Activated T-cell treated with anti-CD3 and anti-CD28 coated beads, Interleukin-2, amount 50 U/mL, for 72 hours (primary cell): ENCODE results near the gene FGB. TPM values are rescaled to one million over a fixed set of nuclear protein-coding genes. Genes with fewer than 3 reads are reported as not detected.

Source experiments
- ATAC-seq, 2 donors: fragments of 150-1000 bp; cut with Tn5 transposase; replicated peaks in 1 of 2; 2 replicates each; pipeline ENCODE4 v1.10.0; 2021; ENCODE audit warnings: moderate library complexity in 2 of 2, mild to moderate bottlenecking in 1 of 2
- DNase-seq, 2 donors: peaks; one replicate each; pipeline ENCODE4 v3.0.0; 2021 to 2022; ENCODE audit warnings: mixed read lengths in 1 of 2
- H3K27ac Mint-ChIP-seq: one replicate; pipeline ENCODE4 v1.8.0; 2022; ENCODE audit warnings: mild to moderate bottlenecking, moderate library complexity, mixed read lengths
- H3K27me3 Mint-ChIP-seq: one replicate; pipeline ENCODE4 v1.8.0; 2022; ENCODE audit warnings: low read depth, mixed read lengths
- H3K36me3 Mint-ChIP-seq, 2 donors: one replicate each; pipeline ENCODE4 v1.8.0; 2022; ENCODE audit warnings: mixed read lengths in 2 of 2, mild to moderate bottlenecking in 1 of 2; ENCODE audit not compliant: insufficient read depth in 2 of 2
- H3K4me1 Mint-ChIP-seq: one replicate; pipeline ENCODE4 v1.8.0; 2022; ENCODE audit warnings: low read depth, mixed read lengths
- H3K4me3 Mint-ChIP-seq, 2 donors: one replicate each; pipeline ENCODE4 v1.8.0; 2022; ENCODE audit warnings: mild to moderate bottlenecking in 2 of 2, mixed read lengths in 2 of 2, moderate library complexity in 2 of 2
- H3K9me3 Mint-ChIP-seq, 2 donors: one replicate each; pipeline ENCODE4 v1.8.0; 2022; ENCODE audit warnings: mixed read lengths in 2 of 2
- total RNA-seq, 2 donors: library from RNA; stranded (reverse); gene quantifications; one replicate each; pipeline ENCODE4 v1.2.3, GENCODE V29; 2022

The FGB gene
- total RNA-seq, 2 donors from 2014 or later, result not detected

DNA sequence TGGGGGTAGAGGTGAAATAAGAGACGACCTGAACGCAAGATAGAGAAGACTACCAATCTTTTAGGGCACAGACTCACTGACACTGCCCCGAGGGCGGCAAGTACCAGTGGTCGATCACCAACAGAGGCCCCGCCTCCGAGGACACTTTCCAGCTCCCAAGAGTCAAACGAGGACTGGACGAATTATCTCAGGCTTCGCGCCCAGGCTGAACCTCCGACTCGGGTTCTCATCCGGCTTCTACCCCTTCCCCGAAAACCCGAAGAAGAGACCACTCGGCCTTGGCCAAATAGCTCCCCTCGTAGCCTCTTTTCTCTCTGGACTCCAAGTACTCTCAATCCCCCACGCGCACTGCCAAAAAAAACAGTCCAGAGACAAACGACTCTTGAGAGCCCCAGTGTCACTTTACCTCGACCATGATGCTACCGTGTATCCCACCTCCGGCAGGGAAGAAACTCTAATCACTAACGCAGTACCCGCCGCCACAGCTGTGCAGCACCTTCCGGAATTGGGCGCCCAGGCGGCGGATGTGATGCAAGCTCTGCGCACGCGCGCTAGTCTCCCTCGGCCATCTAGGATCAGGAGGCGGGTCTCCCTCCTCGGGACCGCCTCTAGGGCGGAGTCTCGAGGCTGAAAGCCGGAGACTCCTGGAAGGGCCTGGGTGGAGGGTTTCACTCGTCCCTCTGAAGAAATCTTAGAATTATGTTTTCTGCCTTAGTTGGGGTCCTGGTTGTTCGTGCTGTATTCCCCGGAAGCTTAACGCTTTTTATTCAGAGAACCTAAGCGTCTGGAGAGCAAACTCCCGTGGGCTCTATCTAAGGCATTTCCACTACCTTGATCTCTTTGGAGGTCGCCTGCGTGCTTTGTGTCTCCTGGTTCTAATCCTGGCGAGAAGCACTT, 12.7 kb upstream of the FGB start, which contains the start of gene PLRG1:
TSS of gene PLRG1 (minus strand) at position 507 of the 897 bp plus-strand sequence. CDS start at position 415, 92 bp downstream.
- Mint-ChIP-seq H3K27ac (peak within 1 kb of the TSS; percentile 97), H3K27me3 (no peaks in the 10 kb centered on the region), H3K9me3 (no peaks in the 10 kb centered on the region), H3K36me3 (peaks cover 6 to 21% of the 10 kb centered on the region in 2 donors), H3K4me3 (peak within 1 kb of the TSS; percentile 97 to 100), H3K4me1 (peaks cover 23% of the 10 kb centered on the region)
- ATAC-seq (peak; percentile 99), DNase-seq (peak; percentile 96 to 98)

- peak; percentile 65 to 66 for DNase-seq
- peaks cover 6 to 14% of the 10 kb centered on the region in 2 donors for H3K36me3 Mint-ChIP-seq
- peaks cover 23% of the 10 kb centered on the region for H3K4me1 Mint-ChIP-seq
- H3K4me3 Mint-ChIP-seq, result no peak overlapping the region
- ATAC-seq, result peak; percentile 37 to 41
- no peaks in the 10 kb centered on the region for H3K27me3 Mint-ChIP-seq
- no peak overlapping the region for H3K27ac Mint-ChIP-seq
- H3K9me3 Mint-ChIP-seq, result no peaks in the 10 kb centered on the region
These were observed 10.7 kb upstream of the FGB start for GRCh38 chr4:154551872-154552686.

- DNase-seq (no peak), ATAC-seq (no peak)
- H3K27me3 Mint-ChIP-seq, result no peaks in the 10 kb centered on the region
- H3K27ac Mint-ChIP-seq, result no peak overlapping the region
- H3K4me3 Mint-ChIP-seq, result no peak overlapping the region
- no peaks in the 10 kb centered on the region for H3K36me3 Mint-ChIP-seq
- H3K4me1 Mint-ChIP-seq, result no peaks in the 10 kb centered on the region
- no peaks in the 10 kb centered on the region for H3K9me3 Mint-ChIP-seq
These were observed 3.7 kb upstream of the FGB start for GRCh38 chr4:154559141-154559493.

DNA sequence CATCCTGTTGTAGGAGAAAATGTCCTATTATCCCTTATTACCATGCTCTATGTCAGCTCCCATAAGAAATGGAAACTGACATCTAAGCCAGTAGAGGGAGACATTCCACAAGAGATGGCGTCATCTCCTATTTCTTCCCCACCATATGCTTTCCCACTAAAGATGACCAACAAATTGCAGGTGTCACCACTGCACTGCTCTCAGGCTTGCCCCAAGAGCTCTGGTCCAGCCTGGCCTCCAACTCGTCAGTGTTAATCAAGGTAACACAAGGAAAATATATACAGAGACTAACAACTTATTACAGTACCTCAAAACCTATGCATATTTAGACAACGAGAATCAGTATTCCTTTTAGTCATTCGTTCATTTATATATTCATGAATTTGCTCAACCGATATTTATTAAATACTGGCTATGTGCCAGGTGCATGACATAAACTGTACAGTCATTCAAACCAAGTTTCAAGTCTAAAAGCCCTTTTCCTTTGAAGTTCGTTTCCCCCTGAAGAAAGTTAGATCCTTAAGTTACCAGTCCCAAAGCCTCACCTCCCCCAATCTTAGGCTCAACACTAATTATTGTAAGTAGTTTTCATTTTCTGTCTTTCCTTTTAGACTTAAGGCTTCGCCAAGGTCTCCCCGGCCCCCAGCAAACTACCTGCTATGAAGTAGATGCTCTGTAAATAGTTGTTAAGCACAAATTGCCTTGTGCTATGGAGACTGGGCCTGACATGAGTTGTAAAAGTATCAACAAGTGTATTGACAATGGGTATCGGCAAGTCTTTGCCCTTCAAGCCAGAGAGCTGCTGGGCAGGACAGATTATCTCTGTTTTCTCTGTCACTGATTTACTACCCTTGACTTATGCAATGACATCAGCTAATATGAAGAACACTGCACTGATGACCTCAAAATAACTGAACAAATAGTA, 3.1 kb upstream of the FGB start:
- no peaks in the 10 kb centered on the region for H3K36me3 Mint-ChIP-seq
- peak; percentile 35 to 51 for ATAC-seq
- H3K9me3 Mint-ChIP-seq, result no peaks in the 10 kb centered on the region
- no peak overlapping the region for H3K4me3 Mint-ChIP-seq
- no peak for DNase-seq
- no peaks in the 10 kb centered on the region for H3K27me3 Mint-ChIP-seq
- no peaks in the 10 kb centered on the region for H3K4me1 Mint-ChIP-seq
- no peak overlapping the region for H3K27ac Mint-ChIP-seq

- Mint-ChIP-seq H3K27me3 (no peaks in the 10 kb centered on the region), H3K4me3 (no peak overlapping the region), H3K36me3 (no peaks in the 10 kb centered on the region), H3K4me1 (no peaks in the 10 kb centered on the region), H3K9me3 (no peaks in the 10 kb centered on the region), H3K27ac (no peak overlapping the region)
- peak in 1 of 2 donors; percentile 36 for ATAC-seq
- no peak for DNase-seq
These were observed 2.4 kb upstream of the FGB start for GRCh38 chr4:154560419-154560801.

- H3K27ac Mint-ChIP-seq, result no peak overlapping the region
- no peaks in the 10 kb centered on the region for H3K9me3 Mint-ChIP-seq
- H3K4me1 Mint-ChIP-seq, result no peaks in the 10 kb centered on the region
- peak in 1 of 2 donors; percentile 9 for ATAC-seq
- no peaks in the 10 kb centered on the region for H3K36me3 Mint-ChIP-seq
- no peak overlapping the region for H3K4me3 Mint-ChIP-seq
- DNase-seq, result no peak
- no peaks in the 10 kb centered on the region for H3K27me3 Mint-ChIP-seq
These were observed 2.0 kb upstream of the FGB start for GRCh38 chr4:154560824-154561231.

DNA sequence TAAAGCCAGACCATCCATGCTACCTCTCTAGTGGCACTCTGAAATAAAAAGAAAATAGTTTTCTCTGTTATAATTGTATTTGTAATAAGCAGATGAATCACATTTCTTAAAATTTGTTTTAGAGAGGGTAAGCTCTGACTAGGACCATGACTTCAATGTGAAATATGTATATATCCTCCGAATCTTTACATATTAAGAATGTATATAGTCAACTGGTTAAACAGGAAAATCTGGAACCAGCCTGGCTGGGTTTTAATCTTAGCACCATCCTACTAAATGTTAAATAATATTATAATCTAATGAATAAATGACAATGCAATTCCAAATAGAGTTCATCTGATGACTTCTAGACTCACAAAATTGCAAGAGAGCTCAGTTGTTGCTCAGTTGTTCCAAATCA, 1.5 kb downstream of the FGB start:
- ATAC-seq (no peak), DNase-seq (no peak)
- H3K9me3 Mint-ChIP-seq, result no peaks in the 10 kb centered on the region
- H3K36me3 Mint-ChIP-seq, result no peaks in the 10 kb centered on the region
- no peak overlapping the region for H3K4me3 Mint-ChIP-seq
- H3K27me3 Mint-ChIP-seq, result no peaks in the 10 kb centered on the region
- H3K4me1 Mint-ChIP-seq, result no peaks in the 10 kb centered on the region
- H3K27ac Mint-ChIP-seq, result no peak overlapping the region

- Mint-ChIP-seq H3K4me3 (no peak overlapping the region), H3K4me1 (no peaks in the 10 kb centered on the region), H3K36me3 (no peaks in the 10 kb centered on the region), H3K27ac (no peak overlapping the region), H3K9me3 (no peaks in the 10 kb centered on the region), H3K27me3 (peaks cover 5% of the 10 kb centered on the region)
- ATAC-seq, result no peak
- no peak for DNase-seq
These were observed 2.9 kb downstream of the FGB start for GRCh38 chr4:154565704-154566103.

DNA sequence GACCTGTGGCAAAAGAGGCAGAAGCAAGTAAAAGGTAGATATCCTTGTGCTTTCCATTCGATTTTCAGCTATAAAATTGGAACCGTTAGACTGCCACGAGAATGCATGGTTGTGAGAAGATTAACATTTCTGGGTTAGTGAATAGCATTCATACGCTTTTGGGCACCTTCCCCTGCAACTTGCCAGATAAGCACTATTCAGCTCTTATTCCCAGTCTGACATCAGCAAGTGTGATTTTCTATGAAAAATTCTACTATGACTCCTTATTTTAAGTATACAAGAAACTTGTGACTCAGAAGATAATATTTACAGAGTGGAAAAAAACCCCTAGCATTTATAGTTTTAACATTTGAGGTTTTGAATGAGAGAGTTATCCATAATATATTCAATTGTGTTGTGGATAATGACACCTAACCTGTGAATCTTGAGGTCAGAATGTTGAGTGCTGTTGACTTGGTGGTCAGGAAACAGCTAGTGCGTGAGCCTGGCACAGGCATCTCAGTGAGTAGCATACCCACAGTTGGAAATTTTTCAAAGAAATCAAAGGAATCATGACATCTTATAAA, 3.9 kb downstream of the FGB start:
- ATAC-seq (no peak), DNase-seq (no peak)
- peaks cover 5% of the 10 kb centered on the region for H3K27me3 Mint-ChIP-seq
- H3K27ac Mint-ChIP-seq, result no peak overlapping the region
- H3K36me3 Mint-ChIP-seq, result no peaks in the 10 kb centered on the region
- no peak overlapping the region for H3K4me3 Mint-ChIP-seq
- no peaks in the 10 kb centered on the region for H3K4me1 Mint-ChIP-seq
- no peaks in the 10 kb centered on the region for H3K9me3 Mint-ChIP-seq

DNA sequence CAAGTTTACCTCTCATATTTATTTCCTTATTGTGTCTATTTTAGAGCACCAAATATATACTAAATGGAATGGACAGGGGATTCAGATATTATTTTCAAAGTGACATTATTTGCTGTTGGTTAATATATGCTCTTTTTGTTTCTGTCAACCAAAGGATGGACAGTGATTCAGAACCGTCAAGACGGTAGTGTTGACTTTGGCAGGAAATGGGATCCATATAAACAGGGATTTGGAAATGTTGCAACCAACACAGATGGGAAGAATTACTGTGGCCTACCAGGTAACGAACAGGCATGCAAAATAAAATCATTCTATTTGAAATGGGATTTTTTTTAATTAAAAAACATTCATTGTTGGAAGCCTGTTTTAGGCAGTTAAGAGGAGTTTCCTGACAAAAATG, 6.2 kb downstream of the FGB start:
- H3K27ac Mint-ChIP-seq, result no peak overlapping the region
- no peak overlapping the region for H3K4me3 Mint-ChIP-seq
- peaks cover 5% of the 10 kb centered on the region for H3K27me3 Mint-ChIP-seq
- DNase-seq, result no peak
- no peaks in the 10 kb centered on the region for H3K4me1 Mint-ChIP-seq
- ATAC-seq, result no peak
- no peaks in the 10 kb centered on the region for H3K9me3 Mint-ChIP-seq
- no peaks in the 10 kb centered on the region for H3K36me3 Mint-ChIP-seq

DNA sequence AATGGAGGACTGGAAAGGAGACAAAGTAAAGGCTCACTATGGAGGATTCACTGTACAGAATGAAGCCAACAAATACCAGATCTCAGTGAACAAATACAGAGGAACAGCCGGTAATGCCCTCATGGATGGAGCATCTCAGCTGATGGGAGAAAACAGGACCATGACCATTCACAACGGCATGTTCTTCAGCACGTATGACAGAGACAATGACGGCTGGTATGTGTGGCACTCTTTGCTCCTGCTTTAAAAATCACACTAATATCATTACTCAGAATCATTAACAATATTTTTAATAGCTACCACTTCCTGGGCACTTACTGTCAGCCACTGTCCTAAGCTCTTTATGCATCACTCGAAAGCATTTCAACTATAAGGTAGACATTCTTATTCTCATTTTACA, 6.8 kb downstream of the FGB start:
- Mint-ChIP-seq H3K9me3 (no peaks in the 10 kb centered on the region), H3K4me3 (no peak overlapping the region), H3K27ac (no peak overlapping the region), H3K36me3 (no peaks in the 10 kb centered on the region), H3K27me3 (peaks cover 5% of the 10 kb centered on the region), H3K4me1 (no peaks in the 10 kb centered on the region)
- DNase-seq, result no peak
- ATAC-seq, result no peak

- H3K4me3 Mint-ChIP-seq, result no peak overlapping the region
- H3K36me3 Mint-ChIP-seq, result no peaks in the 10 kb centered on the region
- H3K4me1 Mint-ChIP-seq, result no peaks in the 10 kb centered on the region
- no peak overlapping the region for H3K27ac Mint-ChIP-seq
- H3K27me3 Mint-ChIP-seq, result peaks cover 12% of the 10 kb centered on the region
- ATAC-seq (no peak), DNase-seq (no peak)
- no peaks in the 10 kb centered on the region for H3K9me3 Mint-ChIP-seq
These were observed 10.5 kb downstream of the FGB start for GRCh38 chr4:154573190-154573870.
